GM19025 (cell line): Measurements from ENCODE around the gene SVOP.
"Not testable (repeated sequence)": the region's sequence is repeated elsewhere in the genome, so short reads cannot be mapped to it uniquely, and the experiment has no call there.

ENCODE experiments used
- ATAC-seq: cut with Tn5 transposase; IDR thresholded peaks from one replicate; pipeline ENCODE4 v1.9.1; 2021; ENCODE audit warnings: mild to moderate bottlenecking, low read depth, moderate library complexity; ENCODE audit not compliant: unreplicated experiment

SVOP gene

DNA sequence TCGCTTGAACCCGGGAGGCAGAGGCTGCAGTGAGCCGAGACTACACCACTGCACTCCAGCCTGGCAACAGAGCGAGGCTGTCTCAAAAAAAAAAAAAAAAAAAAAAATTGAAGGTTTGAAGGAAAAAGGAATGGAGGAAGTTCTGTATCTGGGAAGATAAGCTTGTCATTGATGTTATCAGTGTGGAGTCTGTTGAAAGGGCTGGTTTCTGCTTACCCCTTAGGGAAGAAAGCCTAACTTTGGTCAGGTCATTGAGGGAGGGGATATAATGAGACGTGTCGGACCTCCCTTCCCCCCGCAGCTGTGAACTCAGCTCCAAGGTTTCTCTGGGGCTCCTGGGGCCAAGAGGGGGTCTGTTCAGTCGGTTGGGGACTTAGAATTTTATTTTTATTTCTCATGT is 124.5 kb downstream of the SVOP start:
- no peak for ATAC-seq

DNA sequence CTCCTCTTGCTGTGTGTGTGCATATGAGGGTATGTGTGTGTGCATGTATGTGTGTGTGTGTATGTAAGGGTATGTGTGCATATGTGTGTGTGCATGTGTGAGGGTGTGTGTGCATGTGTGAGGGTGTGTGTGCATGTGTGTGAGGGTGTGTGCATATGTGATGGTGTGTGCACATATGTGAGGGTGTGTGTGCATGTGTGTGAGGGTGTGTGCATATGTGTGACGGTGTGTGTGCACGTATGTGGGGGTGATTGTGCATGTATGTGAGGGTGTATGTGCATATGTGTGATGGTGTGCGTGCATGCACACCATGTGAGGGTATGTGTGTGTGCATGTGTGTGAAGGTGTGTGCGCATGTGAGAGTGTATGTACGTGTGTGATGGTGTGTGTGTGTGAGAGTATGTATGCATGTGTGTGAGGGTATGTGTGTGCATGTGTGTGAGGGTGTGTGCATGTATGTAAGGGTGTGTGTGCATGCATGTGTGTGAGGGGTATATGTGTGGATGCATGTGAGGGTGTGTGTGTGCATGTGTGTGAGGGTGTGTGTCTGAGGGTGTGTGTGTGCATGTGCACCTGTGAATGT is 125.6 kb downstream of the SVOP start:
- no peak for ATAC-seq

DNA sequence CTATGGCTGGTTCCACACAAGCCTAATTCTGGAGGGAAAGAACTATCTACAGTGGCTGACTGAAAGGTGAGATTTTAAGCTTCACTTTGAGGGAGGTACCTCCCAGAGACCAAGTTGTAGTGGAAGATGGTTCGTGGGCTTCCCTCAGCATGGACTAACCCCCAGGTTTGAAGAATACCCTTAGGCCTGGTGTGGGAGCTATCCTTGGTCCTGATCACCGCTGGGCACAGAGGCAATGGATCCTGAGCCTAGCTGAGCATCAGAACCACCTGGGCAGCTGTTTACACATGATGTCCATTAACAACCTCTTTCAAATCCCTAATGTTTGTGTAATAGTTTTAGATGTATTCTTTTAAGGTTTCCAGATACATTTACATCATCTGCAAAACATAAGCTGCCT is 130.7 kb downstream of the SVOP start:
- no peak for ATAC-seq

DNA sequence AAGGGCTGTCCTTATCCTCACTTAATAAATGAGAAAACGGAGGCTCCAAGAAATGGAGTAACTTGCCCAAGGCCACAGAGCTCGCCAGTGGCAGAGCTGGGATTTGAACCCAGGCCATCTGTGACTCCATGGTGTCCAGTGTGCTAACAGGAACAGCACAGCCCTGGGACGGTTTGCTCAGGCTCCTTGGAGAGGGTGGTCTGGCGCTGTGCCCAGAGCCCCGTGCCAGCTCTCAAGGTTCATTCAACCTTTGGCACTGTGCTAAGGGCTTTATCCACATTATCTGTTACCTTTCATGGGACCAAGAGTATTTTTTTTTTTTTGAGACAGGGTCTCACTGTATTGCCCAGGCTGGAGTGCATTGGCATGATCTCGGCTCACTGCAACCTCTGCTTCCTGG is 132.8 kb downstream of the SVOP start:
- ATAC-seq, result no peak

DNA sequence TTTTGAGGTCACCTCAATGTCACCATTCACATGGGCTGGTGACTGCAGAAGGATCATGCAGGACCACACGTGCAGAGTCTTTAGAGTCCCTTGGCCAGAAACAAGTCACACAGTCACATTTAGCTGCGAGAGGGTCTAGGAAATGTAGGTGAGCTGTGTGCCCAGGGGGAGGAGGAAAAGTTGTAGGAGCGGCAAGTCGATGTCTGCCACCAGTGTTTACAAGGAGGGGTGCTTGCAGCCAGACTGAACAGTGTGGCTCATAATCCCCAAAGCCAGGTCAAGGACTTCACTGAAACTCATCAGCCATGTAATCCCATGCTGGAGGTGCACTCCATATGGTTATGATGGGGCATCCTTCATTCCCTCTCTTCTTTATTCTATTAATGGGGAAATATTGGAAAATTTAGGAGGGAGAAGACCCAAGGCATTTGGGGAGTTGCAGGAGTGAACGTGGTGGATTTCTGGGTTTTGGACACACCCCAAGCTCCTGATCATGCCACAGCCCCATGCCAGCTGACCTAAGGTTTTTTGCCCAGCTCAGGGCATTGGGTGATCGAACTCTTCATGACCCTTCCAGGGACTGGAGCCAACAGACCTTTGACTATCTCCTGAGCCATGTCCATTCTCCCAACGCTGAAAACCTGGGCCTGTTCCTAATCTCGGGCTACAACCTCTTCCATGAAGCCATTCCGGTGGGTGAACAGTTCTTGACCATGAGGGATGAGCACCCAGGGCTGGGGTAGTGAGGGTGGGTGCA is 133.8 kb downstream of the SVOP start:
- no peak for ATAC-seq

DNA sequence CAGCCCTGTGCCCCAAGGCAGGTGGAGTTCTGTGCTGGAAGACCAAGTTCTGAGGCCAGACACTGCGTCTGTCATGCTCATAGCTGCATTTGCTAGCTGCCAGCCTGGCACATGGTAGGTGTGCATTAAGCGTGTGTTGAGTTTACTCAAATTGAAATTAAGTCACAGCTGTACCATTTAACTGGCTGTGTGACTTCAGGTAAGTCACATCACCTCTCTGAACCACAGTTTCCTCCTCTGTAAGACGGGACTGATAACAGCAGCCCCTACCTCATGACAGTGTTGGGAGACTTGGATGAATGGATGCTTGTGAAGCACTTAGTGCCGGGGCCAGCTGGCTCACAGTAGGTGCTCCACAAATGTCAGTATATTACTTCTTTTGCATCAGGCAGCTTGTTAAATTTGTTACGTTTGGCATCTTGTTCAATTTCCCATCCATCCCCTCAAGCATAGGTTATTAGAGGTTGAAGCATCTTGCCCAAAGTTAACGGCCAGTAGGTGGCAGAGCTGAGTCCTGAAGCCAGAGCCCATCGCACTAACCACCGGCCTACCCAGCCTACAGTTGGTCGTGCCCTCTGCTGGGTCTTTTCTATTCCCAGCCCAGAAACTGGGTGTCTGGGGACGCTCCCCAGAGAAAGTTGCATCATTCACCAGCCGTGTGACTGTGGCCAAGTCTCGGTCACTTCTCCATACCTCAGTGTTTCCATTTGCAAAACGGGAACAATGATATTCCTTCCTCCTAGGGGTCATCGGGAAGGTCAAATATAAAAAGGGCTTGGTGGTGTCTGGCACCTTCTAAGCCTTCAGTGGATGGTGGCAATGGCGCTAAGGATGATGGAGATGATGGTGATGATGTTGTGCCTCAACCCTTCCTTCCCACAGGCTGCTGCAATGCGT is 136.5 kb downstream of the SVOP start:
- ATAC-seq, result no peak

DNA sequence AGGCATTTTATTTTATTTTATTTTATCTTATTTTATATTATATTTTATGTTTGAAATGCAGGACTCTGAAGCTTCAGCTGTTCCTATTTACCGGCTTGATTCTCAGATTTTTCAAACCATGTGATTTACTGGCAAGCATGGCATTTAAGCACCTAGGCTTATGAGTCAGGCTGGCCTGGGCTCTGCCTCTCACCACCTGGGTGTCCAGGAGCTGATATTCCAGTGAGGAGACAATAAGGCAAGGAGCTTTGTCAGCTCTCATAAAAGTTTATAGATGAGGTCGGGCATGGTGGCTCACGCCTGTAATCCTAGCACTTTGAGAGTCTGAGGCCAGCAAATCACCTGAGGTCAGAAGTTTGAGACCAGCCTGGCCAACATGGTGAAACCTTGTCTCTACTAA is 138.9 kb downstream of the SVOP start:
- ATAC-seq, result no peak

DNA sequence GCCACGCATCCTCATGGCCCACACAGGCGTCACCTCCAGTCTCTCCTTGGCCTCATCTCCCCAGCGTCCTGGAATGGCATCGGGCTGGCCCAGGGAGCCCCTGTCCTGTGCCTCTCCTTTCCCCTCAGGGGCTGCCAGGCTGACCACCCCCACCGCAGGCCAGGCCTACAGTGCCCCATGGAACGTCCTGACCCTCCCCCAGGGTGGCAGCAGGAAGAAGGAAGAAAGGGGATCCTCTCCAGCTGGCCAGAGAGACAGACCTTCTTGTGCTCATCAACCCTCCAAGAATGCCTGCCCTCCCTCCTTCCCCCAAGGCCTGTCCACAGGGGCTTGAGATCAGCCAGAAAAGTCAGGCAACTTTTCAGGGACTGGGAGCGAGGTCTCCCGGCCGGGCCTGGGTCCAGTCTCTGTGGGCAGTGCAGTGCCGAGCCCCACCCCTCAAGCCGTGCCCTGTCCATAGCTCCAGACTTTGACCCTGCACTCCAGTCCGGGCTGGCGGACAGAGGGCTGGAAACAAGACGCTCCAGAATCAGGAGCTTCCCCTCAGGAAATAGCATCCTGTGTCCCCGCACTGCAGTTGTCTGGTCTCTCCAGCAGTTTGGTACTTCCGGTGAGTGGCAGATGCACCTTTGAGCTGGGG is 141.1 kb downstream of the SVOP start, which contains the start of gene DAO:
Gene DAO (plus strand): TSS at position 478 of the 640 bp plus-strand sequence. CDS start 4,915 bp downstream, outside the sequence.
- no peak for ATAC-seq

DNA sequence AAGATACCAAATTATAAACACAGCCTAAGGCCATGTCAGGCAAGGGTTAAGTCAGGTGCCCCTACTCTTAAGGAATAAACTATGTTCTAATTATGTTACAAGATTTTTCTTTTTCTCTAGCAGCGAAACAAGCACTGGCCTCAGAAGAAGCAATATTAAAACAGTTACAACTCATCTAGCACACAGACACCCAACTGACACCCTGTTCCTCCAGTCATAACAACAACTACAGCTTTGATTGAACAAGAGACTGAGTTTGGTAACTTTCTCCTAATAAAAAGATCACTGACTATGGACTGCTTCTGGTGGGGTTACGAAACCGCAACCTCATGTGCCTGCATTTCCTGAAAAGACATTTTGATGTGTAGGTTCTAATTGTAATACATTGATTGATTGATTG is 144.3 kb downstream of the SVOP start:
- no peak for ATAC-seq

DNA sequence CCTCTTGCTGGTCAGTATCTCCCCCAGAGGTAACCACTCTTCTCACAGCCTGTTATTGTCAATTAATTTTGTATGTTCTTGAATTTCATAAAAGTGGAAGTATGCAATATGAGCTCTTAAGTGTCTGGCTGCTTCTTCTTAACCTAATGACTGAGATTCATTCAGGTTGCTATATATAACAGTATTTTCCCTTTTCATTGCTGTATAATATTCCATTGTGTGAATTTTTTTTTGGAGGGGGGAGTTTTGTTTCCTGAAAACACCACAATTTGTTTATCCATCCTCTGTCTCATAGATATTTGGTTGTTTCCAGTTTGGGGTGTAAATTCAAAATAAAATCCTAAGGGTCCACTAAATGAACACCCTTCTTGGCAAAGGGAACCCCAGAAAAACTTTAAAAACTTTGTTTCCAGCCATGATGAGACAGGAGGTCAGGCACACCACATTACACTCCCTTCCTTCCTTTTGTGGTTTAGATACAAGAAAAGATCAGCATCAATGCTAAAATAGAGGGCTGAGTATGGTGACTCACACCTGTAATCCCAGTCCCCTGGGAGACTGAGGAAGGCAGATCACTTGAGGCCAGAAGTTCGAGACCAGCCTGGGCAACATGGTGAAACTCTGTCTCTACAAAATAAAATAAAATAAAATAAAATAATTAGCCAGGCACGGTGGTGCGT is 145.0 kb downstream of the SVOP start:
- ATAC-seq, result no peak

DNA sequence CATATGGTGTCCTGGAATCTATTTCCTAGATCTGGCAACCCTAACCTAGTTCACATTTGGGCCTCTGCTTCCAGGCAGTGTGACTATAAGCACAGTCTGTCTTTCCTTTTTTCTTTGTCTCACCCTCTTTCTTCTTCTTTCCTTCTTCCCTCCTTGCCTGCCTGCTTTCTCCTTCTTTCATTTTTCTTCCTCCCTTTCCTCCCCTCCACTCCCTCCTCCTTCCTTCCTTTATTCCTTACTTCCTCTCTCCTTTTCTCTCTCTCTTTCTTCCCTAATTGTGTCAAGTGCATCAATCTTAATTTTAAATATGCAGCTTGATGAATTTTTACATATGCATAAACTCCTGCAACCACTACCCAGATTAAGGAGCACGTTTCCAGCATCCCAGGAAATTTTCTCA is 145.6 kb downstream of the SVOP start:
- no peak for ATAC-seq

DNA sequence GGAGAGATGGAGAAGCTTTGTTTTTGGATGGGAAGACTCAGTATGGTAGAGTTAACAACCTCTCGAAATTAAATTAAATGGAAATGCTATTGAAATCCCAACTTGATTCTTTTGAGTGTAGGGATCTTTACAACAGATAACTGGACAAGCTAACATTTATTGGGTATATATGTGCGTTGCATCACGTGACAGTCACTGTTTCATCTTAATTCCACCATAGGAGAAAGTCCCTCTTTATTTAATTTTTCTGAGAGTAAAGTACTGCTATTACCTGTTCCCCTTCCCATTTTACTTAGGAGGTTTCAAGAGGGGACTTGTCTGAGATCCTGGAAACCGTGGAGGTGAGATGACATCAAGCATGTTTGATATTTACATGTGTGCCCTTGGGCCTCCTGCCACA is 152.1 kb downstream of the SVOP start:
- ATAC-seq, result no peak

DNA sequence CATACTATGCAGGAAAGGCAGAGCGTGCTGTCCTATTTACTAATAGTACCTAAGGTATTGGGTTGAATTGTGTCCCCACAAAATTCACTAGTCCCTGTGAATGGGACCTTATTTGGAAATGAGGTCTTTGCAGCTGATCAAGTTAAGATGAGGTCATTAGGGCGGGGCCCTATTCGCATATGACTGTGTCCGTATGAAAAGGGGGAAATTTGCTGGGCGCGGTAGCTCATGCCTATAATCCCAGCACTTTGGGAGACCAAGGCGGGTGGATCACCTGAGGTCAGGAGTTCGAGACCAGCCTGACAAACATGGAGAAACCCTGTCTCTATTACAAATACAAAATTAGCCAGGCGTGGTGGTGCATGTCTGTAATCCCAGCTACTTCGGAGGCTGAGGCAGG is 154.8 kb downstream of the SVOP start:
- not testable (repeated sequence) for ATAC-seq

DNA sequence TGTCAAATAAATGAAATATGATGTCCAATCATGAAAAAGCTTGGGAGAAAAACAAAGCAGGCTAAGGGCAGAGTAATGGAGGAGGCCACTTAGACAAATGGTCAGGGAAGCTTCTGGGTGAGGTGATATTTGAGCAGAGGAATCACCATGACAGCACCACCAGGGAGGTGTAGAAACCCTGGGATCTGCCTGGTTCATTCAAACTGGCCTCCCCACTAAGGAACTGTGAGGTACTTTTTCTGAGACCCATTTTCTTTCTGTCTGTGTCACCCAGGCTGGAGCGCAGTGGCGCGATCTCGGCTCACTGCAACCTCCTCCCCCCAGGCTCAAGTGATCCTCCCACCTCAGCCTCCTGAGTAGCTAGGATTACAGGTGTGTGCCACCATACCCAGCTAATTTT is 155.7 kb downstream of the SVOP start:
- ATAC-seq, result no peak

DNA sequence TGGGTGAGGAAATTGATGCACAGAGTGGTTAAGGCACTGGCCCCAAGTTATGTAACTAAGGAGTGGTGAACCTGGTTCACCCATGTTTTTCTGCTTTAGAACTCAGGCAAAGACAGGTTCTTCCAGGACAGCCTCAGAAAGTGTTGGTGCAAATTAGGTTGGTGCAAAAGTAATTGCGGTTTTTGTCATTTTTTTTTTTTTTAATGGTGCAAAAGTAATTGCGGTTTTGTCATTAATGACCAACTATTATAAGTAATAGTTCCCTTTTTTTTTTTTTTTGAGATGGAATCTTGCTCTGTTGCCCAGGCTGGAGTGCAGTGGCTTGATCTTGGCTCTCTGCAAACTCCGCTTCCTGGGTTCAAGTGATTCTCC is 158.3 kb downstream of the SVOP start:
- no peak for ATAC-seq

DNA sequence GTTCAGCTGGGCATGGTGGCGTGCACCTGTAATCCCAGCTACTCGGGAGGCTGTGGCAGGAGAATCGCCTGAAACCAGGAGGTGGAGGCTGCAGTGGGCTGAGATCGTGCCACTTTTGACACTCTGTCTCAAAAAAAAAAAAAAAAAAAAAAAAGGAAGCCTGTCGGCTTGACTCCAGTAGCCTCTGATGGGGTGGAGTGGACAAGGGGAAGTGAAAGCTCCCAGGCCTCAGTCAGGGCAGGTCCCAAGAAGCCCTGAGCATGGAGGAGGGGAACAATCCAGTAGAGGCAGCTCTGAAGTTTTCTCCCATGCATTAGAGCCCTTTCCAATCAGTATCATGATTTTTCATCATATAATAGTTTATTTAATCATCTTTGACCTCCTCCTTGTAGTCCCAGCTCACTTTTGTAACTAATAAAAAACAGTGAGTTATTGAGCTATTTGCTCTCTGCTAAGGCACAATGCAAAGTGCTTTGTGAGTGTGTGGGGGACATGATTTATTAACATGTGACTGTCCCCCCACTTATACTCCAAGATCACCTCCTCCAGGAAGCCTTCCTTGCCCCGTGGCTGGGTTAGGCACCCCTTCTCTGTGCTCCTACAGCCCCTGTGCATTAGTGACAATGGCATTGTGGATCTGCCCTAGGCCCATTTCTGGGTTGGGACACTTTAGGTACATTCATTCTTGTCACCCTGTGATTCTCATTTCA is 158.8 kb downstream of the SVOP start:
- ATAC-seq, result no peak

DNA sequence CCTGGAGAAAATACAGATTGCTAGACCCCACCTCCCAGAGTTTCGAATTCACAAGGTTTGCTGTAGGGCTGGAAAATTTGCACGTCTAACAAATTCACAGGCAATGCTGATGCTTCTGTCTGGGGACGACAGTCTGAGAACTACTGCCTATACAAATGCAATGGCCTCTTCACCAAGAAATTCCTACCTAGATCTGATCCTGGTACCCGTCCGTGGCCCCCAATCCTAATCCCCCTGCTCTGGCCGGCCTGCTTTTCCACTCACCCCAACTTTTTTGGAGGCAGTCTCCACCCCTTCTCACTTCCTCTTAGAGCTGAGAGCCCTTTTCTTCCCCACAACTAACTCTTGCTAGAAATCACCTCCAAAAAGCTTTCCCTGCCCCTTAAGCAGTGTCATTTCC is 160.4 kb downstream of the SVOP start:
- no peak for ATAC-seq

DNA sequence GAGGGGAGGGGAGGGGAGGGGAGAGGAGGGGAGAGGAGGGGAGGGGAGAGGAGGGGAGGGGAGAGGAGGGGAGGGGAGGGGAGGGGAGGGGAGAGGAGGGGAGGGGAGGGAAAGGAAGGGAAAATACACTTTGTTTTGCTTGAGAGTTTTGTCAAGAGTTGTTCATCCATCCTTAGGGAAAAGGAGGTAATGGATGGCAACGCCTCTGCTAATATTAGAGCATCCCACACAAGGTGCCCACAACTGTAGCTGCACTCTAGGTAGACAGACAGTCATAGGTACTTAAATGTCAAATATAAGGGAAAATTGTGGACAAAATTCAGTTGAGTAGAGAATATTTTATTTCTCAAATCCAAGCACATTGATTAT is 161.0 kb downstream of the SVOP start:
- ATAC-seq, result no peak

DNA sequence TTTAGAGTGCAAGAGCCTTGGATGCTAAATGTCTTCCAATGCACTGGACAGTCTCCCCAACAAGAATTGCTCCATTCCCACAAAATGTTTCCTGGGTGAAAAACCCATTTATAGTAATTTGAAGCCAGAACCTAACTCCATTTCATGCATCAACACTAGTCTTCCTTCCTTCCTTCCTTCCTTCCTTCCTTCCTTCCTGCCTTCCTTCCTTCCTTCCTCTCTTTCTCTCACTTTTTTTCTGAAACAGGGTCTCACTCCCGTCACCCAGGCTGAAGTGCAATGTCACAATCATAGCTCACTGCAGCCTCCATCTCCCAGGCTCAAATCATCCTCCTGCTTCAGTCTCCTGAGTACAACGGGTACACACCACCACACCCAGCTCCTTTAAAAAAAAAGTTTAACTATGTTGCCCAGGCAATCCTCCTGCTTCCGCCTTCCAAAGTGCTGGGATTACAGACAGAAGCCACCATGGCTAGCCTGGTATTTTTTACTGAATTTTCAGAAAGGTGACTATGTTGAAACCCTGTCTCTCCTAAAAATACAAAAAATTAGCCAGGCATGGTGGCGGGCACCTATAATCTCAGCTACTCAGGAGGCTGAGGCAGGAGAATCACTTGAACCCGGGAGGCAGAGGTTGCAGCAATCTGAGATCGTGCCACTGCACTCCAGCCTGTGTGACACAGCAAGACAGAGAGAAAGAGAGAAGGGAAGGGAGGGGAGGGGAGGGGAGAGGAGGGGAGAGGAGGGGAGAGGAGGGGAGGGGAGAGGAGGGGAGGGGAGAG is 161.5 kb downstream of the SVOP start:
- ATAC-seq, result not testable (repeated sequence)
